Measurements from ENCODE around the gene FAM110D.

The FAM110D gene

DNA sequence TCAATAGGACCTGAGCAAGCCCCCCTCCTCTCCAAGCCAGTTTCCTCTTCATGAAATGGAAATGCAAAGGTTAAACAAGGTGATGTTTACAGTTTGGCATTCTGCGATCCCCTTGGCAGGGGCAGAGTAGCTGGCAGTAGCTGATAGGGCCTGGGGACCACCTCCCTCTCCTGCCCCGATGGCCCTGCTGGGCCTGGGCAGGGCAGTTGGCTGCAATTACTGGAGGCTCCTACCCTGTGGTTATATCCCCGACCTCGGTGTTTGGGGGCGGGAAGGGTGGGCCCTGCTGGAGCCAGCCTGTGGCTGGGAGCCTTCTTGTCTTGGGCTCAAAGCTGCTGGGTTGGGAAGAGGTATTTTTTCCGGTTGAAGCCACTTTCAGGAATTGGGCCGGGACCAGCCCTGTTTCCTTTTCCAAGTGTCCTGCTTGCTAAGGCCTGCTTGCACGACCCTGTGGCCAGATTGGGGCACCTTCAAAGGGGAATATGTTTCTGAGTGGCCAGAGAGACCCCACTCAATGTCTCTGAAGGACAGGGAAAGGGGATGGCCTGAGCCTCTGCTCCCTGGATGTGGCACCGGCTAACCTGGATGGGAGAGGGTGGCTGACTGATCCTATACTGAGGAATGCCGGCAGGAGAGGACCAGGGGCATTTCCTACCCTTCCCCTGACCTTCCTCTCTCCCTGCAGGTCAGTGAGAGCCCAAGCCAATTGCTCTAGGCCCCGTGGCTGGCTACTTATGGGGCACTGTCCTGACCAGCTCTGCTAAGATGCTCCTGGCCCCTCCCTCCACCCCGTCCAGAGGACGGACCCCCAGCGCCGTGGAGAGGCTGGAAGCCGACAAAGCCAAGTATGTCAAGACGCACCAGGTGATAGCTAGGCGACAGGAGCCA lies 1.9 kb downstream of the FAM110D start:
- peak overlapping the region in 11 of 21 experiments; percentile 1 to 69 (median 34) for H3K27ac ChIP-seq
- H3K4me3 ChIP-seq, result peak overlapping the region; percentile 17 to 47 (median 30)

DNA sequence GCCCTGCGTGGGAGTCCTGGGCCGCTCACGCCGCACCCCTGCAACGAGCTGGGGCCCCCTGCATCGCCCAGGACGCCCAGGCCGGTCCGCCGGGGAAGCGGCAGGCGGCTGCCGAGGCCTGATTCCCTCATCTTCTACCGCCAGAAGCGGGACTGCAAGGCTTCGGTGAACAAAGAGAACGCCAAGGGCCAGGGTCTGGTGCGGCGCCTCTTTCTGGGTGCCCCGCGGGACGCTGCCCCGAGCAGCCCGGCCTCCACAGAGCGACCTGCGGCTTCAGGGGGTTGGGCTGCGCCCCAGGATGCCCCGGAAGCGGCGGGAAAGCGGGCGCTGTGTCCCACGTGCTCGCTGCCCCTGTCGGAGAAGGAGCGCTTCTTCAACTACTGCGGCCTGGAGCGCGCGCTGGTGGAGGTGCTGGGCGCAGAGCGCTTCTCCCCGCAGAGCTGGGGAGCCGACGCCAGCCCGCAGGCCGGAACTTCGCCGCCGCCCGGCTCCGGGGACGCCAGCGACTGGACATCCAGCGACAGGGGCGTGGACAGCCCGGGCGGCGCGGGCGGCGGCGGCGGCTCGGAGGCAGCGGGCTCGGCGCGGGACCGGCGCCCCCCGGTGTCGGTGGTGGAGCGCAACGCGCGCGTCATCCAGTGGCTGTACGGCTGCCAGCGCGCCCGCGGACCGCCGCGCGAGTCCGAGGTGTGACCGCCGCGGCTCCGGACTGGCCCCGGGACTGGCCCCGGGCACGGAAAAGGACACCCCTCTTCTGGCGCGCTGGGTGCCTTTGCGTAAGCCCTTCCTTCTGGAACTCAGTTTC lies 2.7 kb downstream of the FAM110D start:
- Histone ChIP-seq H3K4me3 (peak overlapping the region; percentile 17 to 47 (median 30)), H3K27ac (peak overlapping the region in 9 of 21 experiments; percentile 1 to 51 (median 30))

DNA sequence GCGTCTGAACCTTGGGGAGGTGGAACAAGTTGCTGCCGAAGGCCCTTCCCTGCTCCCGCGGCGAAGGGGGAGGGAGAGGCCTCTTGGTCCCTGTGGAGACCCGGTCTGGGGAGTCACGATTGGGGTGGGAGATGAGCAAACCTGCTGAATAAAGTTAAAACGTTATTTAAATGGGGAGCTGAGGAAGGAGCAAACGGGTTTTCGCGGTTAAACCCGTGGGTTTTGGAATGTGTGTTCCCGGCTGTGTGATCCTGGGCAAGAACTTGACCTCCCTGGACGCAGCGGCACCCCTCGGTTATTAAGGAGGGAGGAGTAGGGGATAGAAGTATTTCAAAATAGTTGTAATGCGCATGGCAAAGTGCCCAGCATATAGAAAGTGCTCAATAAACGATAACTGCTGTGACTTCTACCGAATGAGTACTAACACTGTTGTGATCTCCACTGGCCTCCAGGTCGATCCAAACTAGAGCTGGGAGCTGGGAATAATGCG lies 3.4 kb downstream of the FAM110D start:
- no peak overlapping the region for H3K27ac ChIP-seq

DNA sequence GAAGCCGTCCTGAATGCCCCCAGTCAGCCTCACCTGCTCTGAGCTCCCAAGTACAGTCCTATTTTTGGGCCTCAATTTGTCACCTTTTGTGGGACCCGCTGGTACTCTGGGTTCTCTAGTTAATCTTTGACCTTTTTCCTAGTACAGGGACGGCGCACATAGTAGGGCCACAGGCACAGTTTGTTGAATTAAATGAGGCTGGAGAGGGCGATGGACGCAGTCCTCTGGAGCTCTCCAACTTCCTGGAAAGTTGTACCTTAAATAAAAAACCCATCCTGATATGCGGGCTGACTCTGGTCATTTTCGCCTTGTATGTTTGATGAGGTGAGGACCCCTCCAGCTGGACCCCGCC lies 4.8 kb downstream of the FAM110D start:
- Histone ChIP-seq H3K4me3 (peak overlapping the region in 3 of 7 experiments; percentile 1 to 44 (median 33)), H3K27ac (no peak overlapping the region)

More for the DNA sequence above, 3.4 kb downstream of the FAM110D start:
- peak overlapping the region; percentile 17 to 47 (median 30) for H3K4me3 ChIP-seq

DNA sequence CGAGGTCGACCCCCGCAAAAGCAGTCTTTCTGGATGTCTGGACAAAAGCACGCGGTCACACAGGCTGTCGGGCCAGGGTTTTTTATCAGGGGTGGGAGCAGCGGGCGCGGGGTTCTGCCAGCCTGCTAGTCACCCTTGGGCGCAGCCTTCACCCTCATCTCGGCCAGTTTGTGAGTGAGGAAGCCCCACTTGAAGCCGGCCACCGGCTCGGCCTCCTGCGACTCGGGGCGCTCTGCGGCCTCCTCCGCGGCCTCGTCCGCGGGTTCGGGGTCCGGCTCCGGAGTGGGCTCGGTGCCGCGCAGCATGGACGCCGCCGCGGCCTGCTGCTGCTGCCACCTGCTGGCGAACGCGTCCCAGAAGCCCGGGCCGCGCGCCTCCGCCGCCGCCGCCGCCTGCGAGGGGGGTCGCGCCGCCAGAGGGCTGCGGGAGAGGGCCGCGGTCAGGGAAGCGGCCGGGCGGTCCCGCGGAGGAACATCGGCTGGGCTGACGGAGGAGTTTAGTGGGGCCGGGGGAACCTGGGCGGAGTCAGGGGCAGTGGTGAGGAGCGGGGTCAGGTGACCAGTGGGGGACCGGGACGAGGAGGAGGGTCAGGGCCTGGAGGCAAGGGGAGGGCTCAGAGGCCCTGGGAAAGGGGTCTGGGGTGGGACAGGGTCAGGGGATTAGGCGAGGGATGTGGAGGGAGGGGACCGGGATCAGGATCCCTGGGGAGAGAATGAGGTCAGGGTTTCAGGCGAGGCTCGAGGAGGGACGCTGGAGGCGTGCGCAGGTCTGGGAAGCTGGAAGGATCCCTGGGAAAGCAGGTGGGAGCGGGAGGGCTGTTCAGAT lies 5.4 kb downstream of the FAM110D start:
- H3K27ac ChIP-seq, result peak overlapping the region in 4 of 21 experiments; percentile 17 to 51 (median 30)
- peak overlapping the region; percentile 1 to 44 (median 24) for H3K4me3 ChIP-seq

DNA sequence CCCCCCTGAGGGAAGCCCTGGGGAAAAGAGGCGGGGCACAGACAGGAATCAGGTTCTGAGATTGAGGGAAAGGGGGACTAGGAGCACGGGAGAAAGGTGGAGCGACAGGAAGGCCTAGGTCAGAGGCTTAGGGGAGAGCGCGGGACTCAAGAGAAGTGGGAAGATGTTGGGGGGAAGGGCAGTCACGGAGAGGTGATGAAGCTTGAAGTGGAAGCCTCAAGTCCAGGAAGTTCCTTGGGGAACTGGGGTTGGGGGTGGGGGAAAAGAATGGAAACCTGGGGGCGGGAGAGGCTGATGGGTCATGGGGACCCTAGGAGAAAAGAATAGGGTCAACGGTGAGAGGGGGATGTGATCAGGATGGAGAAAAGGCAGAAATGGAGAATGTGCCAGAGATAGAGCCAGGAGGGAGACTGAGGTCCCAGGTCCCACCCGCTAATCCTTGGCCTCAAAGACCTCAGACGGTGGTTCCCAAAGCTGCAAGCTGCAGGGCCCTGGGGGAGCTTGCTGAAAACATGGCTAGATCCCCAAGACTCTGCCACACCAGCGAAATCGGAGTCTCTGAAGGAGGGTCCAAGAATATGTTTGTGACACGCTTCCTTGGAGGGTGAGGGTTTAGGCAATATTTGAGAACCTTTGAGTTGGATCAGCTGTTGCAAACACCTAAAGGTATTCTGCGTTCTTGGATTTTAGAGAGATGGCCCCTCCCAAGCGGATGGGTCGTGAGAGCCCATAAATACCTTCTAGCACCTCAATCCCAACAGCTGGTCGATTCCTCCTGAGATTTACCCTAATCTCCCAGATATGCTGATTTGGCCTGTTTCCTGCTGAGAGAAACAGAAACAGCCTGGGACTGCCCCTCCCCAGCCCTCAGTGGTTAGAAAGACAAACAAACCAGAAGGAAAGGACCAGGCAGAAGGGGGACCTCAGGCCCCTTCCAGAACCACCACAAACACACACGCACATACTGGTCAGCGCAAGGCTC lies 6.3 kb downstream of the FAM110D start:
- Histone ChIP-seq H3K27ac (peak overlapping the region in 3 of 21 experiments; percentile 27 to 51 (median 33)), H3K4me3 (peak overlapping the region in 1 of 7 experiments; percentile 44)

DNA sequence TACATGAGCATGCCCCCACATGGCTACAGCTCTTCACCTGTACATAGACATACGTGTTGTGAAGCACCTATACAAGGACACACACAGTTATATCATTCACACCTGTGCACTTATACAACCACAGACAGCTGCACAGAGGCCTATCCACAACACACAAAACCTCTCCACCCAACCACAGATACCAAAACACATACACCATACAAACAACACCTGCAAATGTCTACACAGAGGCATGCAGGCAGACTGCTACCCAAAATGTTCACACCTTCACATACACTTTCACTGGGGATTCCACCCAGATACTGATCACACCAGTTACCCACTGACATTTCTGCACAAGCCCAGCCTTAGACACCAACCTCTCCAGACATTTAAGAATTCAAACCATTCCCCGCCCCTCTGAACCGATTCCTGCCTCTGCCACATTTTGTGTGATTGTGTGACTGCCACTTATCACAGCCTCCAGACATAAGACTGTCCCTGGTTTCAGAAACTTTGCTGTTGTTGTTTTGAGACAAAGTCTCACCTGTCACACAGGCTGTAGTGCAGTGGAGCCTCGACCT lies 7.9 kb downstream of the FAM110D start:
- no peak overlapping the region for H3K4me3 ChIP-seq
- H3K27ac ChIP-seq, result no peak overlapping the region

DNA sequence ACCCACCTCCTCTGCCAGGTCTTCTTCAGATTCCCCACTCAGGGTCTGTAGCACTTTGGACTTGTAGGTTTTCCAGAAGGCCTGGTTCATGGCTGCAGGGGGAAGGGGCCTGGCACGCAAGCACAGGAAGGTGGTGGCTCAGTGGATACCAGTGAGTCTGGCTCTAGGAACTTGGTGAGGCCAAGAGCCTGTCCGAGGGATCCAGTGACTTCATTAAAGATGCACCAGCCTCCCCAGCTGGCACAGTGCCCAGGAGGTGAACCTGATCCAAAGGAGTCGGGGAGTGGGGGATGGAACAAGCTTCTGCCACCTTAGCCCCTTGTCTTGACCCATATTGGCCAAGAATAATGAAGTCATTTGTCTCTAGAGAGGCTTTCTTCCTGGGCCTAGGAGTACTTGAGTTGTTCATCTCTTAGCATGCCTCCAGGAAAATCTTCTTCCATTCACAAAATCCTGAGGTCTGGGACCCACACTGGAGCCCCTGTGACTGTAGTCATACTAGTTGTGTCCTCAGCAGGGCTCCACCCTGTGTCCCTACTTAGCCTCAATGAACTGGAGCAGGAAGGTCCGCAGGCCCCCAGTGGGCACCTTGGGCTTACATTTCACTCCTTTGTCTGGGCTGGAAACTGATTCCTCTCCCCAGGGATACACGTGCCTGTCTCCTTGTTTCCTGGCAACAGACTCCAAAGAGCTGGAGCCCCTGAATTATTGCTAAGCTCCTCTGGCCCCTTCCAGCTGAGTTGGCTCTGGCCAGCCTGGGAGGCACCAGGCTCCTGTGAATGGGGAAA lies 9.7 kb downstream of the FAM110D start, which contains the start of gene C1orf232:
C1orf232 (minus strand) TSS at position 554 of the 788 bp plus-strand sequence; CDS start at position 90, 464 bp downstream.
- H3K27ac ChIP-seq, result peak within 1 kb of the TSS in 20 of 21 experiments; percentile 50 to 94 (median 86)
- peak within 1 kb of the TSS; percentile 79 to 92 (median 87) for H3K4me3 ChIP-seq

DNA sequence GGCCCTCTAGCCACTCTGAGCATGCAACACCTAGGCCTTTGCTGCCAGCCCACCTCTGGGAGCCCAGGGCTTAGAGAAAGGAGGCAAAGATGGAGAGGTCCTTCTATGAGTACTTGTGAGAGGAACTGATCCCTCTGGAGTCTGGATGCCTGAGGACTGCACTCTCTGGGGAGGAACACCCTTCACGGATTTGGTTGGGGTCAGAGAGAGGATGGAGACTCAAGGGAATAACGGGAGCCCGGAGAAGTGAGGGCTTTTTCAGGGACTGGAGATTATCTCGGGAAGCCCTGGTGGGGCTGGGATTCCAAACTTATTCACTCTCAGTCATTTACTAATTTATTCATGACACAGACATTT lies 10.3 kb downstream of the FAM110D start:
- peak overlapping the region in 8 of 21 experiments; percentile 86 to 93 (median 90) for H3K27ac ChIP-seq
- peak overlapping the region in 5 of 7 experiments; percentile 86 to 92 (median 91) for H3K4me3 ChIP-seq

DNA sequence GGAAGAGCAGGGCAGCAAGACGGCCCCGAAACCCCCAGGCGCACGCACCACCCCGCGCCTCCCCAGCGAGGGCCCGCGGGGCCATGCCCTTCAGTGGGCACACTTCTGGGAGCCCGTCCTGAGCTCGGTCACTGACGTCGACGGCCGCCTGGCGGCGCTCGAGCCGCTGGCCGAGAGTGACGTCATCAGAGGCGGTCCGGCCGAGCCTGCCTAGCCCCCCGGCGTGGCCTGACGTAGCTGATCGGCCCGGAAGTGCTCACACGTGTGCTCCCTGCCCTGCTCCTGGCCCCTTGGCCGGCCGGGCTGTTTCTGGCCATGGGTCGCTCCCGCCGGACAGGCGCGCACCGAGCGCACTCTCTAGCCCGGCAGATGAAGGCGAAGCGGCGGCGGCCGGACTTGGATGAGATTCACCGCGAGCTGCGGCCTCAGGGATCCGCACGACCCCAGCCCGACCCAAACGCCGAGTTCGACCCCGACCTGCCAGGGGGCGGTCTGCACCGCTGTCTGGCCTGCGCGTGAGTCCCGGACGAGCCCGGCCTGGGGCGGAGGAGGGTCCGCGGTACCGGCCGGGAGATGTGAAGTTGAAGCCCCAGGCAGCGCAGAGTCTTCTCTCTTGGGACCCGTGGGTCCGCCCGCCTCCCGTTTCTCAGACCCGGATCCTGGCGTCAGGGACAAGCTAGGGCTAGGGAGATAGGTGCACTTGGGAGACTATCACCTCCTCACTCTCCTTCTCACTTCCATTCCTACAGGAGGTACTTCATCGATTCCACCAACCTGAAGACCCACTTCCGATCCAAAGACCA lies 11.0 kb downstream of the FAM110D start, which contains the start of gene ZNF593:
ZNF593 (plus strand) TSS at position 240 of the 803 bp plus-strand sequence; CDS start at position 316, 76 bp downstream.
- Histone ChIP-seq H3K4me3 (peak within 1 kb of the TSS; percentile 79 to 92 (median 87)), H3K27ac (peak within 1 kb of the TSS; percentile 50 to 94 (median 86))

DNA sequence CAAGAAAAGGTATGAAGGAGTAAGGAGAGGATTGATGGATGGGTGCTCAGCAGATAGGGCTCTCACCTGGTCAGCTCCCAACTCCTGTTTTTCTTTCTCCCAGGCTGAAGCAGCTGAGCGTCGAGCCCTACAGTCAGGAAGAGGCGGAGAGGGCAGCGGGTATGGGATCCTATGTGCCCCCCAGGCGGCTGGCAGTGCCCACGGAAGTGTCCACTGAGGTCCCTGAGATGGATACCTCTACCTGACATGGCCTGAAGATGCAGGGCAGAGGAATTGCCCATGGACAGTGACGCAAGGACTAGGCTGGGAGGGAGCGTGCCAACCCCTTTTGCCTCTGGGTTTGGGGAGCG lies 11.6 kb downstream of the FAM110D start:
- Histone ChIP-seq H3K27ac (peak overlapping the region in 14 of 21 experiments; percentile 78 to 94 (median 89)), H3K4me3 (peak overlapping the region; percentile 79 to 92 (median 87))

DNA sequence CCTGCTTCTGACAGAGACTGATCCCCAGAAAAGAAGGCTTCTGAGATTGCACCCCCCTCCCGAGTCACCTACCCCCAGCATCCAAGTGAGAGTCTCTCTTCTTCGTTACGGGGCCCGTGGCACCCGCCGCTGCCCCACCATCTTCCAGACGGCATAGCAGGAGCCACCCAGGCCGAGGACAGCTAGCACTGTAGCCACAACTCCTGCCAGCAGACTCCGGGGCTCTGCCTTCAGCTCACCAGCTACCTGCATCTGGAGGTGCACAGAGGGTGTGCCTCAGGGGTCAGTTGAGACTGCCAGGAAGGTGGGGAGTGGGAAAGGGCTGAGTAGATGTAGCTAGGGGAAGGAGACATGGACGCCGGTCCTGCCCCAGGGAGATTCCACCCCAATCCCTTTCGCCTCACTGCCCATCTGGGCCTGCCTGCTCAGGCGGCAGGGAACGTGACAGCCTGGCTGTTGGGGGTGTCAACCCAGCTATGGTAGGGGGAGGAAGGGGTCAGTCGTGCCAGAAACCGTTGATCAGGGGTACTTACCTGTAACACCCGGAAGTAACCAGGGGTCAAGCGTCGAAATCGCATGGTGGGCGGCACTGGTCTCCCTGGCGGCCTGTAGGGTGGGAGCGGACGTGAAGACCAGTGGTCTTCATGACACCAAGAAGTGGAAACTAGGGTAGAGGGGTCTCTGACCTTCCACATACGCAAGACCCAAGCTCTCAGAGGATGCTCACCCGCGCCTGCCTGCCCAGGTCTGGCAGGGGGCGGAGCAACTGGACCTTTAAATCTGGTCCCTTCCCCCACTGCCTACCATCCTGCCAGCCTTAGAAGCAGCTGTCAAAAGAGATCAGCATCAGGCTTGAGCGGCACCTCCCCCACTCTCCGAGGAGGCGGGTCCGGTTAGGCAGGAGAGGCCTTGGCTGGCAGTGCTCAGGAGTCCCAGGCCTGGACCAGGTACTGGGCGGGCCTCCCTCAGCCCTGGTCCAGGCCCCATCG lies 12.5 kb downstream of the FAM110D start, which contains the start of gene ZNF593OS:
ZNF593OS (minus strand) TSS at position 749 of the 989 bp plus-strand sequence; CDS start at position 578, 171 bp downstream.
- peak within 1 kb of the TSS in 5 of 21 experiments; percentile 86 to 94 (median 93) for H3K27ac ChIP-seq

DNA sequence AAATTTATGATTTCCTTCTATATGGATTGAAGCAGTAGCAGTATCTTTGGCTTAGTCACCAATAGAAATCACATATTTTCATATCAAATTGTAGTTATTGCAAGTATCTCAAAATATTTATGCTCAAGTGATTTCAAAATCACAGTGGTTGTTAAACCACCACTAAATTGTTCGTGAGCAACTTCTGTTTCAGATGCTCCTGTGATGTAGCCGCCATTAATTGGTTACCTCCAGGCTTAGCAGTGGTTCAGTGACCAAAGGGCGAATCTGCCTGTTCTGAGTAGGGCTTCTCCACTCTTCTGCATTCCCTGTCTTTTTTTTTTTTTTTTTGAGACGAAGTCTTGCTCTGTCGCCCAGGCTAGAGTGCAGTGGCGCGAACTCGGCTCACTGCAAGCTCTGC lies 16.5 kb downstream of the FAM110D start:
- H3K4me3 ChIP-seq, result no peak overlapping the region
- H3K27ac ChIP-seq, result no peak overlapping the region

More for the DNA sequence above, 12.5 kb downstream of the FAM110D start, which contains the start of gene ZNF593OS:
- peak within 1 kb of the TSS in 4 of 7 experiments; percentile 79 to 92 (median 89) for H3K4me3 ChIP-seq

DNA sequence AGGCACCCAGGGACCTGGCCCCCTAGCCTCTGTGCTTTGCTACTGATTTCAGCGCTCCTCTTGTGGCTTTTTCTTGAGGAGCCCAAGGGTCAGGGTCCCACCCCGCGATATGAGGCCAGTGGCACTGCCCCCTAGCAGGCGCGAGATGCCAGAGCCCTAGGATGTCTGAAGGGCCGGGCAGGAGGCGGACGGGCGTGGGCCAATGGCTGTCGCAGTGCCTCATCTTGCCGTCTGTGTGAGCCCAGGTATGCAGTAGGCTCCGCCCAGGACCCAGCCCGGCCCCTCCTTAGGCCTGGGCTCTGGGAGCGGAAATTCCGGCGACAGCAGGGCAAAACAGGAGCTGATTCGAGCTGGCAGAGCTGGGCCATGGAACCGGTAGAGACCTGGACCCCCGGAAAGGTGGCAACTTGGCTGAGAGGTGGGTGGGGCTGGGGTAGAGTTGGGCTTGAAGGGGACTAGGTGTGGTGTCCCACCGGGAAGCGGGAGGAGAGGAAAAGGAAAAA lies 18.4 kb downstream of the FAM110D start, which contains the start of gene CNKSR1:
CNKSR1 (plus strand) TSS at position 310 of the 503 bp plus-strand sequence; CDS start at position 367, 57 bp downstream.
- H3K4me3 ChIP-seq, result peak within 1 kb of the TSS in 5 of 7 experiments; percentile 14 to 44 (median 26)
- H3K27ac ChIP-seq, result peak within 1 kb of the TSS in 16 of 21 experiments; percentile 22 to 78 (median 64)

Measured in skin epidermis (tissue), 12 donors.